ENCODE results near the gene LIPC.
A peak's percentile ranks its signal among the peaks of the same experiment; 100 is the strongest.

LIPC gene

DNA sequence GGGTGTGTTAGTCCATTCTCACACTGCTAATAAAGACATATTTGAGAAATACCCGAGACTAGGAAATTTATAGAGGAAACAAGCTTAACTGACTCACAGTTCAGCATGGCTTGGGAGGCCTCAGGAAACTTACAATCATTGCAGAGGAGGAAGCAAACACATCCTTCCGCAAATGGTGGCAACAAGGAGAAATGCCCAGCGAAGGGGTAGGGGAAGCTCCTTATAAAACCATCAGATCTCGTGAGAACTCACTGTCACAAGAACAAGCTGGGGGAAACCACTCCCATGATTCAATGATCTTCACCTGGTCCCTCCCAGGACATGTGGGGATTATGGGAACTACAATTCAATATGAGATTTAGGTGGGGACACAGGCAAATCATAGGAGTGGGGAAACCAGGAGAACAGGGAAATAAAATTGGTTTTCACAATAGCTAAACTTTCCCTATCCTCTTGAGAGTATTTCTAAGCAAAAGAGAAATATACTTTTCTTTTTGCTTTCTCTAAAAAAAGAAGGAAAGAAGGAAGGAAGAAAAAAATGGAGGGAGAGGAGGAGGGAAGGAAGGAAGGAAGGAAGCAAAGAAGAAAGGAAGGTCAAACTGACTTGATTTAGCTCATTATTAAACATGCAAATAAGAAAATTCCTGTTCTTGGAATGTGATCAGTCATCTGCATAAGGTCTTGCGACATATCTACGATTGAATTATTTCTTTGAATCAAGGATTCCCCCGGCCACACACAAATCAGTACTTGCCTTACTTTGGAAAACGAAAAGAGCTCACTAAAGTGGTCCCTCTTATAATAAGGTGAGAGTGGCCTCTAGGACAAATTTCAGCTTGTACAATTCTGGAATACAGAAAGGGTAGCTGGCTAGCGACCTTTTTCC is 75.2 kb downstream of the LIPC start:
- TF ChIP-seq FOXM1 (IDR thresholded peaks at IDR 0.05; ENCODE audit: borderline replicate concordance, low read depth), result no peak
- TF ChIP-seq EP300 (IDR thresholded peaks at IDR 0.05; ENCODE audit: borderline replicate concordance), result no peak
- no peak for TF ChIP-seq YY1 (IDR thresholded peaks at IDR 0.05; ENCODE audit: low read depth)
- TF ChIP-seq CREB1 (IDR thresholded peaks at IDR 0.05; ENCODE audit: low read depth), result no peak
- TF ChIP-seq, protein P1, sequence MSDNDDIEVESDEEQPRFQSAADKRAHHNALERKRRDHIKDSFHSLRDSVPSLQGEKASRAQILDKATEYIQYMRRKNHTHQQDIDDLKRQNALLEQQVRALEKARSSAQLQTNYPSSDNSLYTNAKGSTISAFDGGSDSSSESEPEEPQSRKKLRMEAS (IDR thresholded peaks at IDR 0.05), result no peak
- TF ChIP-seq TCF12 (IDR thresholded peaks at IDR 0.05; ENCODE audit: low read depth), result no peak
- peak; percentile 82 for TF ChIP-seq CEBPB (IDR thresholded peaks at IDR 0.05)

DNA sequence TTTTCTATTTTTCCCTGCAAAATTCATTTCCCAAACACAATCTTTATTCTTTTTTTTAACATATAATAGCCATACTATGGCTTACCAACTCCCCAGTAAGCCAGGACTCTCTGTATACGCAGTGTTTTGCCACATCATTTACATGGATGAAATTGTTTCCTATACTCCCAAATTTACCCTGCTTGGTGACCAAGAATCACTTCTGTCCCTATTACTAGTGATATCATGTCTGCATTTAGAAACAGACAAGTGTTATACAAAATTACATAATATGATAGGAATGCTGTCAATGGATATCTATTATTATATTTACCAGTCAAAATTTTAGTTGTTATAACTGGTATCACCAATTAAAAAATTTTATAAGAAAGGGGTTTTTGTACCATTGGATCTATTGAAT is 77.8 kb downstream of the LIPC start:
- no peak for TF ChIP-seq CEBPB (IDR thresholded peaks at IDR 0.05)
- TF ChIP-seq RAD21 (IDR thresholded peaks at IDR 0.05; ENCODE audit: low read depth), result no peak
- no peak for TF ChIP-seq TCF12 (IDR thresholded peaks at IDR 0.05; ENCODE audit: low read depth)
- TF ChIP-seq NFIC (IDR thresholded peaks at IDR 0.05), result no peak
- TF ChIP-seq, protein P1 (IDR thresholded peaks at IDR 0.05), result no peak
- no peak for TF ChIP-seq USF1 (IDR thresholded peaks at IDR 0.05)
- TF ChIP-seq CREB1 (IDR thresholded peaks at IDR 0.05; ENCODE audit: low read depth), result no peak
- no peak for TF ChIP-seq YY1 (IDR thresholded peaks at IDR 0.05; ENCODE audit: low read depth)
- no peak for TF ChIP-seq EGR1 (IDR thresholded peaks at IDR 0.05)
- TF ChIP-seq ZBTB7A (IDR thresholded peaks at IDR 0.05; ENCODE audit: low read depth), result no peak
- no peak for TF ChIP-seq TEAD4 (IDR thresholded peaks at IDR 0.05)
- TF ChIP-seq REST (IDR thresholded peaks at IDR 0.05; ENCODE audit: low read depth), result no peak
- TF ChIP-seq FOXM1 (IDR thresholded peaks at IDR 0.05; ENCODE audit: borderline replicate concordance, low read depth), result no peak
- TF ChIP-seq TAF1 (IDR thresholded peaks at IDR 0.05; ENCODE audit: low read depth), result no peak
- no peak for TF ChIP-seq EP300 (IDR thresholded peaks at IDR 0.05; ENCODE audit: borderline replicate concordance)

GRCh38 chr15:58510715-58511598 is 79.2 kb downstream of the LIPC start:
- TF ChIP-seq USF1 (IDR thresholded peaks at IDR 0.05) (peak; percentile 41; the same call in 1 of the 2 replicates), TAF1 (IDR thresholded peaks at IDR 0.05; ENCODE audit: low read depth) (no peak)

GRCh38 chr15:58511599-58511987 is 79.8 kb downstream of the LIPC start:
- TF ChIP-seq CEBPB (IDR thresholded peaks at IDR 0.05) (no peak), TAF1 (IDR thresholded peaks at IDR 0.05; ENCODE audit: low read depth) (no peak), YY1 (IDR thresholded peaks at IDR 0.05; ENCODE audit: low read depth) (no peak), EGR1 (IDR thresholded peaks at IDR 0.05) (no peak)
- TF ChIP-seq, protein P1 (IDR thresholded peaks at IDR 0.05), result no peak

GRCh38 chr15:58512522-58512921 is 80.7 kb downstream of the LIPC start:
- TF ChIP-seq RAD21 (IDR thresholded peaks at IDR 0.05; ENCODE audit: low read depth) (no peak), CEBPB (IDR thresholded peaks at IDR 0.05) (no peak), YY1 (IDR thresholded peaks at IDR 0.05; ENCODE audit: low read depth) (no peak), USF1 (IDR thresholded peaks at IDR 0.05) (no peak)

- TF ChIP-seq ZBTB7A (IDR thresholded peaks at IDR 0.05; ENCODE audit: low read depth), result no peak
- no peak for TF ChIP-seq YY1 (IDR thresholded peaks at IDR 0.05; ENCODE audit: low read depth)
- no peak for TF ChIP-seq TAF1 (IDR thresholded peaks at IDR 0.05; ENCODE audit: low read depth)
- no peak for TF ChIP-seq TEAD4 (IDR thresholded peaks at IDR 0.05)
- TF ChIP-seq REST (IDR thresholded peaks at IDR 0.05; ENCODE audit: low read depth), result no peak
- no peak for TF ChIP-seq USF1 (IDR thresholded peaks at IDR 0.05)
- TF ChIP-seq NFIC (IDR thresholded peaks at IDR 0.05), result no peak
- no peak for TF ChIP-seq FOXM1 (IDR thresholded peaks at IDR 0.05; ENCODE audit: borderline replicate concordance, low read depth)
These were observed 81.2 kb downstream of the LIPC start for GRCh38 chr15:58513008-58513407.
